GM23338 (cell line): Measurements from ENCODE around the gene EPAS1. TPM values are rescaled to one million over a fixed set of nuclear protein-coding genes. Genes with fewer than 3 reads are reported as not detected.

Experiments
- ATAC-seq: fragments of 200-7000 bp; cut with Tn5 transposase; 3 replicates; pipeline ENCODE4 v1.9.1; 2020
- DNase-seq: peaks from one replicate; pipeline ENCODE4 v3.0.0-alpha.2; 2015; ENCODE audit warnings: low spot score
- H2AFZ ChIP-seq: fragments of 200-600 bp; sonication (generic); 2 replicates; pipeline ENCODE4 v1.8.0; 2016; ENCODE audit warnings: antibody characterized with exemption, mild to moderate bottlenecking, moderate library complexity
- H3F3A ChIP-seq: fragments of 200-600 bp; sonication (generic); replicated peaks from 2 replicates; pipeline ENCODE4 v1.8.0; 2017; ENCODE audit warnings: antibody characterized with exemption, mixed run types, low read depth
- H3K27ac ChIP-seq: fragments of 200-600 bp; sonication (generic); 2 replicates; pipeline ENCODE4 v1.6.1; 2016; ENCODE audit warnings: low read depth
- H3K27me3 ChIP-seq: fragments of 200-600 bp; sonication (generic); 2 replicates; pipeline ENCODE4 v1.8.0; 2016; ENCODE audit warnings: mild to moderate bottlenecking, mixed run types, moderate library complexity; ENCODE audit not compliant: insufficient read depth
- H3K36me3 ChIP-seq: fragments of 200-600 bp; sonication (generic); 2 replicates; pipeline ENCODE4 v1.8.0; 2016; ENCODE audit warnings: mild to moderate bottlenecking; ENCODE audit not compliant: insufficient read depth
- H3K4me1 ChIP-seq: fragments of 200-600 bp; sonication (generic); 2 replicates; pipeline ENCODE4 v1.8.0; 2016; ENCODE audit warnings: mild to moderate bottlenecking, moderate library complexity; ENCODE audit not compliant: insufficient read depth
- H3K4me2 ChIP-seq: fragments of 200-600 bp; sonication (generic); 2 replicates; pipeline ENCODE4 v1.7.1; 2017; ENCODE audit warnings: mixed run types
- H3K4me3 ChIP-seq: fragments of 200-600 bp; sonication (generic); 2 replicates; pipeline ENCODE4 v1.6.1; 2016; ENCODE audit warnings: mixed run types
- H3K79me2 ChIP-seq: fragments of 200-600 bp; sonication (generic); replicated peaks from 2 replicates; pipeline ENCODE4 v1.8.0; 2017; ENCODE audit warnings: mild to moderate bottlenecking; ENCODE audit not compliant: insufficient read depth
- H3K9me2 ChIP-seq: fragments of 200-600 bp; sonication (generic); 2 replicates; pipeline ENCODE4 v1.8.0; 2017; ENCODE audit not compliant: insufficient read depth
- H4K20me1 ChIP-seq: fragments of 200-600 bp; sonication (generic); replicated peaks from 2 replicates; pipeline ENCODE4 v1.8.0; 2017; ENCODE audit warnings: mild to moderate bottlenecking; ENCODE audit not compliant: insufficient read depth
- H3K27ac Mint-ChIP-seq: 2 replicates; pipeline ENCODE4 v1.8.0; 2020; ENCODE audit warnings: inconsistent platforms, mild to moderate bottlenecking, moderate library complexity, mixed read lengths
- H3K27me3 Mint-ChIP-seq: 3 replicates; pipeline ENCODE4 v1.8.0; 2022; ENCODE audit warnings: low read depth, mild to moderate bottlenecking, moderate library complexity, mixed read lengths, inconsistent platforms; ENCODE audit not compliant: insufficient read depth, poor library complexity
- H3K36me3 Mint-ChIP-seq: 3 replicates; pipeline ENCODE4 v1.8.0; 2021; ENCODE audit warnings: low read depth, mild to moderate bottlenecking, inconsistent platforms, moderate library complexity, mixed read lengths
- H3K4me1 Mint-ChIP-seq: 3 replicates; pipeline ENCODE4 v1.8.0; 2020; ENCODE audit warnings: mild to moderate bottlenecking, inconsistent platforms, mixed read lengths
- H3K4me3 Mint-ChIP-seq: 3 replicates; pipeline ENCODE4 v1.8.0; 2021; ENCODE audit warnings: moderate library complexity, mild to moderate bottlenecking, inconsistent platforms, mixed read lengths
- H3K9me3 Mint-ChIP-seq: 3 replicates; pipeline ENCODE4 v1.8.0; 2020; ENCODE audit warnings: moderate library complexity, mild to moderate bottlenecking, inconsistent platforms, mixed read lengths
- CREB1 ChIP-seq: fragments of 250-450 bp; sonication (Bioruptor Pico); IDR thresholded peaks from 2 replicates; pipeline ENCODE4 v1.5.0; 2020; ENCODE audit warnings: low read depth, mild to moderate bottlenecking, moderate library complexity
- CTCF ChIP-seq, 2 experiments: fragments of 200-600 bp in 1 of 2; sonication (generic) in 1 of 2; conservative IDR thresholded peaks; 2 replicates each; pipeline versions ENCODE4 v1.5.1 to v1.6.1; 2016 to 2017; ENCODE audit warnings: antibody characterized with exemption in 2 of 2, low read depth in 2 of 2, mild to moderate bottlenecking in 2 of 2, moderate library complexity in 1 of 2
- EZH2 ChIP-seq: fragments of 200-600 bp; sonication (generic); IDR thresholded peaks from one replicate; pipeline ENCODE4 v1.8.0; 2017; ENCODE audit warnings: antibody characterized with exemption, mild to moderate bottlenecking, low read depth; ENCODE audit not compliant: unreplicated experiment
- EZH2phosphoT487 ChIP-seq: fragments of 200-600 bp; sonication (generic); IDR thresholded peaks from one replicate; pipeline ENCODE4 v1.8.1; 2018; ENCODE audit warnings: antibody characterized with exemption; ENCODE audit not compliant: unreplicated experiment
- JUNB ChIP-seq: IDR thresholded peaks from one replicate; pipeline ENCODE4 v1.6.1; 2016; ENCODE audit warnings: antibody characterized with exemption; ENCODE audit not compliant: unreplicated experiment
- NANOG ChIP-seq: IDR thresholded peaks from 2 replicates; pipeline ENCODE4 v1.6.1; 2016; ENCODE audit warnings: antibody characterized with exemption, borderline replicate concordance
- POLR2AphosphoS5 ChIP-seq: IDR thresholded peaks from 2 replicates; pipeline ENCODE4 v1.6.1; 2016; ENCODE audit warnings: antibody characterized with exemption, low read depth
- REST ChIP-seq: IDR thresholded peaks from one replicate; pipeline ENCODE4 v1.6.1; 2018; ENCODE audit warnings: antibody characterized with exemption; ENCODE audit not compliant: unreplicated experiment
- STAT1 ChIP-seq: IDR thresholded peaks from one replicate; pipeline ENCODE4 v1.6.1; 2016; ENCODE audit warnings: antibody characterized with exemption; ENCODE audit not compliant: unreplicated experiment
- ZNF114 ChIP-seq: fragments of 250-450 bp; sonication (Bioruptor Pico); IDR thresholded peaks from 2 replicates; pipeline ENCODE4 v1.5.0; 2020; ENCODE audit warnings: mild to moderate bottlenecking, moderate library complexity
- ZNF331 ChIP-seq: fragments of 250-450 bp; sonication (Bioruptor Pico); IDR thresholded peaks from 2 replicates; pipeline ENCODE4 v1.5.0; 2020; ENCODE audit warnings: low read depth, mild to moderate bottlenecking, moderate library complexity
- ZNF462 ChIP-seq: fragments of 250-450 bp; sonication (Bioruptor Pico); IDR thresholded peaks from 2 replicates; pipeline ENCODE4 v1.5.0; 2020; ENCODE audit warnings: mild to moderate bottlenecking, moderate library complexity
- polyA plus RNA-seq: library from polyadenylated mRNA; unstranded; fragments of >200 nt; fragmentation: Nextera tagmentation; extraction: Ambion mirVana; gene quantifications from 2 replicates; pipeline ENCODE4 v1.2.1, GENCODE V29; 2016
- total RNA-seq: library from RNA; depleted of rRNA; stranded (reverse); fragments of >200 nt; shearing (Covaris generic); gene quantifications from 2 replicates; pipeline ENCODE4 v1.2.3, GENCODE V29; 2014
- TF ChIP-seq, protein P1 (sequence below): IDR thresholded peaks from 2 replicates; pipeline ENCODE4 v1.6.1; 2016; ENCODE audit warnings: antibody characterized with exemption

EPAS1 gene
- total and polyA plus RNA-seq, 2 experiments from 2014 or later = 0.68 to 5.4 TPM

DNA sequence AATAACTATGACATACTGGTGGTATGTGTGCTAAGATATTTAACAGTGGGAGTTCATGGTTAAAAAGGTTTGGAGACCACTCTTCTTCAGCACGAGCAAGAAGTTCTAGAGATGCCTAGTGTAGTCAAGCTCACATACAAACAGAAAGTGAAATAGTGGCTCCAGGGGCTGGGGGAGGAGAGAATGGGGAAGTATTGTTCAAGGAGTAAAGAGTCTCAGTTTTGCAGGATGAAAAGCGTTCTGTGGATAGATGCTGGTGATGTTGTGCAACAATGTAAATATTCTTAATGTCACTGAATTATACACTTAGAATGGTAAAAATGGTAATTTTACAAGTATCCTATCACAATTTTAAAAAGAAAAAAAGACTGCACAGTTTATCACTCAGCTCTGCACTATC lies 29.0 kb upstream of the EPAS1 start:
- H3K27ac ChIP-seq = no peak overlapping the region
- no peak for TF ChIP-seq ZNF114 (CRISPR knock-in tag)
- TF ChIP-seq ZNF462 = no peak
- TF ChIP-seq NANOG = no peak
- no peak for TF ChIP-seq CREB1 (CRISPR knock-in tag)
- TF ChIP-seq EZH2 = no peak
- no peak for TF ChIP-seq ZNF331 (CRISPR knock-in tag)
- TF ChIP-seq, protein P1, sequence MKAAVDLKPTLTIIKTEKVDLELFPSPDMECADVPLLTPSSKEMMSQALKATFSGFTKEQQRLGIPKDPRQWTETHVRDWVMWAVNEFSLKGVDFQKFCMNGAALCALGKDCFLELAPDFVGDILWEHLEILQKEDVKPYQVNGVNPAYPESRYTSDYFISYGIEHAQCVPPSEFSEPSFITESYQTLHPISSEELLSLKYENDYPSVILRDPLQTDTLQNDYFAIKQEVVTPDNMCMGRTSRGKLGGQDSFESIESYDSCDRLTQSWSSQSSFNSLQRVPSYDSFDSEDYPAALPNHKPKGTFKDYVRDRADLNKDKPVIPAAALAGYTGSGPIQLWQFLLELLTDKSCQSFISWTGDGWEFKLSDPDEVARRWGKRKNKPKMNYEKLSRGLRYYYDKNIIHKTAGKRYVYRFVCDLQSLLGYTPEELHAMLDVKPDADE = no peak
- TF ChIP-seq CTCF (conservative IDR thresholded peaks at IDR 0.05; ENCODE audit: low read depth in 2 of 2) = no peak
- no peak for TF ChIP-seq POLR2AphosphoS5
- no peak for TF ChIP-seq REST
- no peak for TF ChIP-seq STAT1
- no peak for TF ChIP-seq EZH2phosphoT487
- TF ChIP-seq JUNB = no peak
- Mint-ChIP-seq H3K4me1 (peaks cover 2% of the 10 kb centered on the region; the same call in 1 of the 3 replicates), H3K27me3 (no peaks in the 10 kb centered on the region), H3K4me3 (no peak overlapping the region), H3K27ac (no peak overlapping the region), H3K36me3 (no peaks in the 10 kb centered on the region), H3K9me3 (no peaks in the 10 kb centered on the region)
- H3K36me3 ChIP-seq = no peaks in the 10 kb centered on the region
- no peaks in the 10 kb centered on the region for H3F3A ChIP-seq
- no peak overlapping the region for H2AFZ ChIP-seq
- H3K27me3 ChIP-seq = no peaks in the 10 kb centered on the region
- H3K9me2 ChIP-seq = no peaks in the 10 kb centered on the region
- DNase-seq (no peak), ATAC-seq (no peak)
- no peak overlapping the region for H3K4me3 ChIP-seq
- H3K79me2 ChIP-seq = no peaks in the 10 kb centered on the region
- H3K4me1 ChIP-seq = no peaks in the 10 kb centered on the region
- H4K20me1 ChIP-seq = no peaks in the 10 kb centered on the region
- no peak overlapping the region for H3K4me2 ChIP-seq
